A204.1 (cell line): ENCODE results near the gene PARS2.
"Not testable (repeated sequence)": the region's sequence is repeated elsewhere in the genome, so short reads cannot be mapped to it uniquely, and the experiment has no call there.

ENCODE experiments used
- FAIRE-seq: peaks from 2 replicates; lab custom pipeline; 2012; peaks lifted over from hg19 to GRCh38; lab: Jason Lieb, UNC

The PARS2 gene

GRCh38 chr1:54800041-54800898, 35.9 kb upstream of the PARS2 start:
- FAIRE-seq: no peak

- no peak for FAIRE-seq
These were observed 34.7 kb upstream of the PARS2 start for GRCh38 chr1:54798769-54799641.

GRCh38 chr1:54798206-54798605, 33.9 kb upstream of the PARS2 start:
- FAIRE-seq: no peak

GRCh38 chr1:54796902-54797301, 32.6 kb upstream of the PARS2 start:
- FAIRE-seq: no peak

GRCh38 chr1:54795841-54796468, 31.6 kb upstream of the PARS2 start:
- FAIRE-seq: no peak

GRCh38 chr1:54795356-54795665, 31.0 kb upstream of the PARS2 start:
- FAIRE-seq: no peak

GRCh38 chr1:54794451-54795355, 30.4 kb upstream of the PARS2 start:
- FAIRE-seq: no peak

GRCh38 chr1:54792686-54793282, 28.5 kb upstream of the PARS2 start:
- FAIRE-seq: no peak

- FAIRE-seq: no peak
These were observed 27.7 kb upstream of the PARS2 start for GRCh38 chr1:54791880-54792522.

- no peak for FAIRE-seq
These were observed 24.1 kb upstream of the PARS2 start for GRCh38 chr1:54788459-54788858.

GRCh38 chr1:54787604-54788003, 23.3 kb upstream of the PARS2 start:
- FAIRE-seq: no peak

GRCh38 chr1:54786778-54787177, 22.5 kb upstream of the PARS2 start:
- FAIRE-seq: no peak

GRCh38 chr1:54784066-54784465, 19.7 kb upstream of the PARS2 start:
- no peak for FAIRE-seq

GRCh38 chr1:54782588-54782987, 18.3 kb upstream of the PARS2 start:
- FAIRE-seq: no peak

- no peak for FAIRE-seq
These were observed 17.8 kb upstream of the PARS2 start for GRCh38 chr1:54782156-54782555.

- FAIRE-seq: no peak
These were observed 16.9 kb upstream of the PARS2 start for GRCh38 chr1:54781023-54781723.

- FAIRE-seq: no peak
These were observed 13.1 kb upstream of the PARS2 start for GRCh38 chr1:54777431-54777830.

GRCh38 chr1:54777011-54777410, 12.7 kb upstream of the PARS2 start:
- no peak for FAIRE-seq

- FAIRE-seq: not testable (repeated sequence)
These were observed 11.8 kb upstream of the PARS2 start for GRCh38 chr1:54775828-54776721.
